Kasumi-1 (cell line): ENCODE results near the gene CEP57L1.
"Not testable (repeated sequence)": the region's sequence is repeated elsewhere in the genome, so short reads cannot be mapped to it uniquely, and the experiment has no call there.

ENCODE experiments used
- DNase-seq, 2 experiments: peaks; one replicate each; lab custom pipeline; 2025; lab: John Stamatoyannopoulos, UW

CEP57L1 gene

GRCh38 chr6:109112663-109113062 is 17.4 kb downstream of the CEP57L1 start:
- not testable (repeated sequence) for DNase-seq

GRCh38 chr6:109117346-109118035 is 22.2 kb downstream of the CEP57L1 start:
- peak; percentile 33 to 46 for DNase-seq

- DNase-seq = no peak
Measured at GRCh38 chr6:109118337-109118736, 23.0 kb downstream of the CEP57L1 start.

GRCh38 chr6:109118871-109119354 is 23.6 kb downstream of the CEP57L1 start:
- DNase-seq = no peak

GRCh38 chr6:109121411-109121810 is 26.1 kb downstream of the CEP57L1 start:
- no peak for DNase-seq

GRCh38 chr6:109124219-109124618 is 28.9 kb downstream of the CEP57L1 start:
- DNase-seq = no peak

GRCh38 chr6:109125504-109125903 is 30.2 kb downstream of the CEP57L1 start:
- no peak for DNase-seq

GRCh38 chr6:109130065-109130464 is 34.8 kb downstream of the CEP57L1 start:
- no peak for DNase-seq

GRCh38 chr6:109135600-109135999 is 40.3 kb downstream of the CEP57L1 start:
- not testable (repeated sequence) for DNase-seq

GRCh38 chr6:109136039-109136438 is 40.7 kb downstream of the CEP57L1 start:
- DNase-seq = not testable (repeated sequence)

GRCh38 chr6:109136530-109136929 is 41.2 kb downstream of the CEP57L1 start:
- not testable (repeated sequence) for DNase-seq

- DNase-seq = no peak
Measured at GRCh38 chr6:109139109-109139508, 43.8 kb downstream of the CEP57L1 start.

GRCh38 chr6:109142067-109142466 is 46.8 kb downstream of the CEP57L1 start:
- not testable (repeated sequence) for DNase-seq

GRCh38 chr6:109143191-109143590 is 47.9 kb downstream of the CEP57L1 start:
- no peak for DNase-seq

GRCh38 chr6:109148251-109148650 is 52.9 kb downstream of the CEP57L1 start:
- not testable (repeated sequence) for DNase-seq

- not testable (repeated sequence) for DNase-seq
Measured at GRCh38 chr6:109148716-109149115, 53.4 kb downstream of the CEP57L1 start.

- no peak for DNase-seq
Measured at GRCh38 chr6:109153752-109154151, 58.4 kb downstream of the CEP57L1 start.

- DNase-seq = no peak
Measured at GRCh38 chr6:109164331-109164730, 69.0 kb downstream of the CEP57L1 start.

- DNase-seq = no peak
Measured at GRCh38 chr6:109165392-109165974, 70.2 kb downstream of the CEP57L1 start.

- no peak for DNase-seq
Measured at GRCh38 chr6:109166673-109167072, 71.4 kb downstream of the CEP57L1 start.

GRCh38 chr6:109167562-109167961 is 72.3 kb downstream of the CEP57L1 start:
- DNase-seq = no peak

- DNase-seq = no peak
Measured at GRCh38 chr6:109170333-109170732, 75.0 kb downstream of the CEP57L1 start.

GRCh38 chr6:109172101-109172746 is 76.9 kb downstream of the CEP57L1 start:
- DNase-seq = no peak
